ENCODE measurements around the gene MND1.

- TF ChIP-seq CTCF (IDR thresholded peaks at IDR 0.05) (no peak), POLR2A (IDR thresholded peaks at IDR 0.05) (no peak)
Observed at GRCh38 chr4:153366486-153366885, 22.0 kb downstream of the MND1 start.
